GM19452 (cell line): ENCODE results near the gene AP2B1.
"Not testable (repeated sequence)": the region's sequence is repeated elsewhere in the genome, so short reads cannot be mapped to it uniquely, and the experiment has no call there.

Experiments
- ATAC-seq: cut with Tn5 transposase; IDR thresholded peaks from one replicate; pipeline ENCODE4 v1.9.1; 2021; ENCODE audit not compliant: unreplicated experiment

The AP2B1 gene

GRCh38 chr17:35575759-35576158 is 11.4 kb upstream of the AP2B1 start:
- ATAC-seq, result no peak

GRCh38 chr17:35577830-35578196 is 9.3 kb upstream of the AP2B1 start:
- no peak for ATAC-seq

- peak; percentile 80 for ATAC-seq
Observed at GRCh38 chr17:35578197-35578928, 8.8 kb upstream of the AP2B1 start, which contains the start of gene PEX12. PEX12 (minus strand) TSS chr17:35578571; CDS start chr17:35578021, 550 bp downstream.

- no peak for ATAC-seq
Observed at GRCh38 chr17:35578929-35579432, 8.1 kb upstream of the AP2B1 start.

- ATAC-seq, result no peak
Observed at GRCh38 chr17:35584061-35584460, 3.1 kb upstream of the AP2B1 start.

- no peak for ATAC-seq
Observed at GRCh38 chr17:35586569-35587073, 501 bp upstream of the AP2B1 start.

- no peak for ATAC-seq
Observed at GRCh38 chr17:35588196-35588920, 1.2 kb downstream of the AP2B1 start.

- no peak for ATAC-seq
Observed at GRCh38 chr17:35596072-35596471, 8.9 kb downstream of the AP2B1 start.

- no peak for ATAC-seq
Observed at GRCh38 chr17:35596530-35597233, 9.6 kb downstream of the AP2B1 start.

- ATAC-seq, result no peak
Observed at GRCh38 chr17:35597604-35598003, 10.5 kb downstream of the AP2B1 start.

GRCh38 chr17:35603674-35604073 is 16.6 kb downstream of the AP2B1 start:
- no peak for ATAC-seq

GRCh38 chr17:35605678-35606077 is 18.6 kb downstream of the AP2B1 start:
- no peak for ATAC-seq

- ATAC-seq, result no peak
Observed at GRCh38 chr17:35607239-35607847, 20.2 kb downstream of the AP2B1 start.

- ATAC-seq, result no peak
Observed at GRCh38 chr17:35609831-35610230, 22.7 kb downstream of the AP2B1 start.

GRCh38 chr17:35610746-35611145 is 23.6 kb downstream of the AP2B1 start:
- ATAC-seq, result not testable (repeated sequence)

GRCh38 chr17:35612924-35613521 is 25.9 kb downstream of the AP2B1 start:
- ATAC-seq, result no peak

- no peak for ATAC-seq
Observed at GRCh38 chr17:35614810-35615209, 27.7 kb downstream of the AP2B1 start.

GRCh38 chr17:35616536-35616935 is 29.4 kb downstream of the AP2B1 start:
- no peak for ATAC-seq

GRCh38 chr17:35617505-35617904 is 30.4 kb downstream of the AP2B1 start:
- ATAC-seq, result no peak

GRCh38 chr17:35618628-35619027 is 31.5 kb downstream of the AP2B1 start:
- ATAC-seq, result no peak

- no peak for ATAC-seq
Observed at GRCh38 chr17:35621768-35622167, 34.6 kb downstream of the AP2B1 start.
